Activated T-cell treated with anti-CD3 and anti-CD28 coated beads, Interleukin-2, amount 50 U/mL, for 1 hour (primary cell): ENCODE measurements around the gene GFOD1.
"Not testable (repeated sequence)": the region's sequence is repeated elsewhere in the genome, so short reads cannot be mapped to it uniquely, and the experiment has no call there.

Experiments used
- DNase-seq: peaks from one replicate; pipeline ENCODE4 v3.0.0-alpha.2; 2020

The GFOD1 gene

DNA sequence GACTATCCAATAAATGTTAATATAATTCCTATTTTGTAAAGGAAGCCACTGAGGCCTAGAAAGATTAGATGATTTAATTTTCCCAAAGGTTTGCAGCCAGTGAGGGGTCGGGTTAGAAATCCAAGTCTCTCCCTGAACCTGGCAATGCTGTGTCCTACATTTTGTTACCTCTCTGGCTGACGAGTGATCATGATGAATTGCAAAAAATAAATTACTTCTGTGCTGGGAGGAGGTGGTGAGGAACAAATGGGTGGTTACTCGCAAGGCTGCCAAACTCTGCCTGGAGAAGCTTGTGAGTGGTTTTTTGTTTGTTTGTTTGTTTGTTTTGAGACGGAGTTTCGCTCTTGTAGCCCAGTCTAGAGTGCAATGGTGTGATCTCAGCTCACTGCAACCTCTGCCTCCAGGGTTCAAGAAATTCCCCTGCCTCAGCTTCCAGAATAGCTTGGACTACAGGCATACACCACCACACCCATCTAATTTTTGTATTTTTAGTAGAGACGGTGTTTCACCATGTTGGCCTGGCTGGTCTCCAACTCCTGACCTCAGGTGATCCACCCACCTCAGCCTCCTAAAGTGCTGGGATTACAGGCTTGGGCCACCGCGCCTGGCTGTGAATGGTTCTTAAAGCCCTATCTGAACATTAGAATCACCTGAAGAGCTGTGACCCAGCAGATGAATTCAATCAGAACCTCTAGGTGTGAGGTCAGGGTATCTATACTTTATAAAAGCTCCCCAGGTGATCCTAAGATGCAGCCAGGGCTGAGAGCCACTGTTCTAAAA is 138.9 kb downstream of the GFOD1 start:
- no peak for DNase-seq

- no peak for DNase-seq
Observed at GRCh38 chr6:13346245-13346644, 141.2 kb downstream of the GFOD1 start.

DNA sequence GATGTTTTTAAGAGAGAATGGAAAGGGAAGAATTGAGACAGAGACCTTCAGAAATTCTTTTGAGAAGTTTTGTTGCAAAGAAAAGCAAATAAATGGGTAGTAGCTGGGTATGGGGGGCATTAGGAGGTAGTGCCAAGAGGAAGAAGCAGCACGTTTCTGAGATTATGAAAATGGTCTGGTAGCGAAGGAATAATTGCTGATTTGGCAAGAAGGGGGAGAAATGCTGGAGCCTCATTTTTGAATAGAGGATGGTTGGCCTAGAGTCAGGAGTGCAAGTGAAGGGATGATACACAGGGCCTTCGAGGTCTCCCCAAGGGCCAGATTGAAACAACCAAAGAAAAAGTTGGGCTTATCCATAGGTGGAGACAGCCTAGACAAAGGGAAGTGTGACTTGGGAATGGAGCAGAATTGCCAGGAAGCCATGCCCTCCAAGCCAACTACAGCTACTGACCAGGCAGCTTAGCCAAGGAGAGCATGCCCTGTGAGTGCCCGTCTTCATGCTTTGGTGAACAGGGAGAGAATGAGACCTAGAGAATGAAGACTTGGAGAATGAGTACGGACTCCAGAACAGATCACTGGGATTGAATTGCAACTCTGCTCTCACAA is 144.9 kb downstream of the GFOD1 start:
- no peak for DNase-seq

GRCh38 chr6:13339863-13340630 is 147.4 kb downstream of the GFOD1 start:
- no peak for DNase-seq

GRCh38 chr6:13338038-13338437 is 149.4 kb downstream of the GFOD1 start:
- DNase-seq = no peak

- peak; percentile 74 for DNase-seq
Observed at GRCh38 chr6:13336553-13336952, 150.8 kb downstream of the GFOD1 start.

DNA sequence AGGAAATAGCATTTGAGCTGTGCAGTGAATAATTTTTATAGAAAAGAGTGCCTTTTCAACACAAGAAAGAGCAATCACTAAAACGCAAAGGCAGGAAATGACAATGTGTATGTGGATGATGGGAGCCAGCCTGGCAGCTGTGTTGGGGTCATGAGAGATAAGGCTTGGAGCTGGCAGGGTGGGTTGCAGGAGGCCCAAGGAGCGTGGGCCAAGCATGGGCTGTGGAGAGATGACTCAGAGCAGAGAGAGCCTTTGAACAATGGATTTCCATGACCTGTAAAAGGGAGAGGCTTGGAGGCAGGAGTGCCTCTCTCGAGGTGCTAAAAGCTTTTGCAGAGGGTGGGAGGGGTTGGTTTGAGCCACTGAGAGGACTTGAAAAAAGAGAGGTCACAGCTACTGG is 152.4 kb downstream of the GFOD1 start:
- no peak for DNase-seq

DNA sequence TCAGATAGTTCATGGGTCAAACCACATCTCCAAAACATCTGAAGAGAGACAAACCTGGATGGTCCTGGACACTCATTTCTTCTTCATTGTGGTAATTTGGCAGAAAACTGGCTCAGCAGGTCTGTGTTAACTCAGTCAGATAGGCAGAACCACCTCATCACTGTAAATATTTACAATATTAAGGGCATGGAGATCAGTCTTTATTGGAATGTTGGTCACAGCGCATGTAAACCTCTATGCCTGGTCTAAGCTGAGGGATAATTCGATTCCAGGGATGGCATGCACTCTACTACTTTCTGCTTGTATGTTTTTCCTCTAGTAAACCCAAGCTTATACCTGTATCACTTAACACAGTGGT is 155.1 kb downstream of the GFOD1 start:
- DNase-seq = no peak

- DNase-seq = no peak
Observed at GRCh38 chr6:13331516-13332348, 155.7 kb downstream of the GFOD1 start.

DNA sequence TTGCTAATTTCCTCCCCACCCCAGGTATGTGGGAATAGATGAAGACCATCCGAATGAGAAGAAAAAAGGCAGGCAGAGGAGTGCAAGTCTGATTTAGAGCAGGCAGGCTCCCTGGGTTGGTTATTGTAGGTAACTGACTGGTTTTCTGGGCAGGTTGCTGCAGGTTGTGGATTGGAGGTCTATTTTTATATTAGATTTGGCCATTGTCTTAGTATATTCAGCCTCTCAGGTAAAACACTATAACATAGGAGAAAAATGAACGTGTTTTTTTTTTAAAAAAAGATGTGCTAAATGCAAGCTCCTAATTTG is 158.6 kb downstream of the GFOD1 start:
- no peak for DNase-seq

DNA sequence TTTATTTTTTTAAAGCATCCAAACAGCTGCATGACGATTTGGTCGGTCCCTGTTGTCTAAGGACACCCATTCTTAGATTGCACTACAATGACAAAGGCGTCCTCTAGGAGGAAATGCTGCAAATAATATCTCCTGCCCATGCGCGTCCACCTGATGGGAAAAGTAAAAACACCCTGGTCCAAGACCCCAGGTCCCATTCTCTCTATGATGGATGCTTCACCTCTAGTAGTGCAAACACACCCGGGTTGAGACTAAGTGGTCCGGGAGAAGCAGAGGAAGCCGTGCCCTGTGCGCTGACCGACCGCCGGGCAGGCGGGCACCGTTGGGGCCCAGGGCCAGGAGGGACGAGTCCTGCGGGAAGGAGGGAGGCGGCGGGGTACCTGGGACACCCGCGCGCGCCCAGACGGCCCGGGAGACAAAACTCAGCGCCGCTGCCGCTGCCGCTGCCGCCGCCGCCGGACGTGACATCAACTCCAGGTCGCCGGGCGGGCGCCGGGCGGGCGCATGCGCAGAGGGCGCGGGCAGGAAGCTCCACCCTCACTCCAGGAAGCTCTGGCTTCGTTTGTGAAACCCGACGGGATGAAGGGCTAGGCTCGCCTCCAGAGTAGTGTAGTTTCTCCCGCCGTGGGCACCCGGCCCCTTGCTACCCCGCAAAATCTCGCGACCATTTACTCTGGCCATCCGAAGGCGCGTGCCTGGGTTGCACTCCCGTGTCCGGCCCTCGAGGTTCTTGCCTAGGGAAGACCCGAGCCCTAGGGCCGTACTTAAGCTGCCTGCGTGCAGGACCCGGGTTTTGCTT is 159.1 kb downstream of the GFOD1 start, which contains the start of gene TBC1D7:
Gene TBC1D7 (minus strand): TSS at position 462 of the 799 bp plus-strand sequence. CDS start 1,639 bp downstream, outside the sequence.
- peak; percentile 95 for DNase-seq

DNA sequence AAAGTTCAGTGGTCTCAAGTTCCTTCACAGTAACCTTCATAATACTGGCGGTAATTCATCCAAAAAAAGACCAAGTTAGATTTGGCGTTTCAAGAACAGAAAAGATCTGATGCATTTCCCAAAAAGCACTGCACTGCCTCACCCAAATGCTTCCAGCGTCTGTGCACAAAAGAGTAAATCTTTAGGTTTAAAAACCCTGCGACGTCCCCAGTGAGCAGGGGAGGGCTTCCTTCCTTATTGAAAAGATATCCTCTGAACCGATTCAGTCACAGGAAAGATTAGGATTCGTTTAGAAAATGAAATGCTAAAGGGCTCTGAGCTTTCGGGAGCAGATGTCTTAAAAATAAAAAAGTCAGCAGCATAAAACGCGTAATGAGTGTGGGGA is 159.7 kb downstream of the GFOD1 start:
- no peak for DNase-seq

GRCh38 chr6:13326031-13326586 is 161.3 kb downstream of the GFOD1 start:
- not testable (repeated sequence) for DNase-seq

DNA sequence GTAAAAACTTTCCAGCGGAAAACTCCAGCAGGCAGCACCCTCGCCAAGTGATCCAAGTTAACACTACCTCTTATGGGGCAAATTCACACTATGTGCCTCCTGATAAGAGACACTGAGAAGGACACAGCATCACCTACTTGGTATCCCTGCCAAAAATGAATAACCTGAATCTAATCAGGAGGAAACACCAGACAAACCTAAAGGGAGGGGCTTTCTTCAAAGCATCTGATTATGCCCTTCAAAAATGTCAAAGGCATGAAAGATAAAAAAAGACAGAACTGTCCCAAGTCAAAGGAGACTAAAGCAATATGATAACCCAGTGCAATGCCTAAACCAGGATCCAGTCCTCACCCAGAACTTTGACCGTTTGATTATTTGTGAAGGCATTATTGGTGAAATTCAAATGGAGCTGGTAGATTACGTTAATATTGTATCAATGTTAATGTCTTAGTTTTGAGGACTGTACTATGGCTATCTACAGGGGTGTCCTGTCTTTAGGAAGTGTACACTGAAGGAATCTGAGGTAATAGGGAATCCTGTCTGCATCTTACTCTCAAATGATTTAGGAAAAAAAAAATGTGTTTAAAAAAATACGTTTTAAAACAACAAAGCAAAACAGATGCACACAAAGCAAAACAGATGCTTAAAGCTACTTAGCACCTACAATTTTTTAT is 167.4 kb downstream of the GFOD1 start:
- DNase-seq = no peak

DNA sequence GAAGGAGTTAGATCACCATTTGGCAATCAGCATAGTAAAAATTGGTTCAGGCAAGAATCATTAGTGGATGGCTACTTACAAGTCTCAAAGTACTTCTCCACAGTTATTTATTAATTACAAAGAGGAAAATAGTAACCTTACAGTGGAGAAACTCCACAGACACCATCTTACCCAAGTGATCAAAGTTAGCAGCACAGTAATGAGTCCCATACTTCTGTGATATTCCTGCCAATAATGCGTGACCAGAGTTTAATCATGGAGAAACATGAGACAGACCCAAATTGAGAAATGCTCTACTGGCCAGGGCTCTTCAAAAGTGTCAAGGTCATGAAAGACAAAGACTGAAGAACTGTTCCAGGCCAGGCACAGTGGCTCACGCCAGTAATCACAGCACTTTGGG is 168.6 kb downstream of the GFOD1 start:
- no peak for DNase-seq

- DNase-seq = no peak
Observed at GRCh38 chr6:13315896-13316295, 171.5 kb downstream of the GFOD1 start.

DNA sequence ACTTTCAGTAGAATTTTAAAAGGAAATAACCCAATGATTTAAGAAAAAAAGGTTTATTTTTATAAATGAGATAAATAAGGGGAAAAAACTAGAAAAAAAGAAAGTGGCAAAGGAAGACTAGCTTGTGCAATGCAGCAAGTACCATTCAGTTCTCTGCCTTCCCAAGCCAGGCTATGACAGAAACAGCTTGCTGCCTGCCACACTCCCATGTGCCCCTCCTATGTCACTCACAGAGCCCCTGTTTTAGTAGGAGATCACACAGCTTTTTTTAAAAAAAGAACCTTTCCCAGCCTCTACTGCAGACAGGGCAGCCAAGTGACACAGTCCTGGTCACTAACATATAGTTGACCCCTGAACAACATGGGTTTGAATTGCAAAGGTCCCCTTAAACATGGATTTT is 172.6 kb downstream of the GFOD1 start:
- DNase-seq = no peak

- DNase-seq = no peak
Observed at GRCh38 chr6:13311155-13311554, 176.2 kb downstream of the GFOD1 start.

GRCh38 chr6:13308332-13308731 is 179.1 kb downstream of the GFOD1 start:
- DNase-seq = no peak
